Measurements from ENCODE around the gene RAD17.
A peak's percentile ranks its signal among the peaks of the same experiment; 100 is the strongest.

The RAD17 gene

GRCh38 chr5:69364414-69364813, 5.2 kb upstream of the RAD17 start:
- H3K4me3 ChIP-seq (ENCODE audit: low read length) = no peak overlapping the region
- no peak for TF ChIP-seq ZNF274 (IDR thresholded peaks at IDR 0.05; ENCODE audit: low read depth, low read length)

DNA sequence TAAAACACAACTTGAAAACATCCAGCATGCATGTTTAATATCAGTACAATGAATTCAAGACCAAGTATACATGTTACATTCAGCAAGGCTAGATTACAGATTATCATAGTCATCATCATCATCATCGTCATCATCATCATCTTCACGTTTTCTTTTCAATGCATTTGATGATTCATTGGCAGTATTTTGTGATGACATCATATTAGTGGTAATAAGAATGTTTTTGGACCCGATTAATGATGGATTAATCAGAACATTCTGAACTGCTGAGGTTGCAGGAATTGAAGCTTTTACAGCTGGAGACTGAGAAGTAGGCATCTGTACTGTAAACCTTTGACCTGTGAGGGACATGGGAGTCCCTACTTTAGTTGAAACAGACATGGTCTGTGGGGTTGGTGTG, 4.8 kb upstream of the RAD17 start:
- H3K4me3 ChIP-seq (ENCODE audit: low read length) = no peak overlapping the region

GRCh38 chr5:69367697-69368279, 1.8 kb upstream of the RAD17 start:
- H3K4me3 ChIP-seq (ENCODE audit: low read length) = peak overlapping the region; percentile 3
- no peak for TF ChIP-seq ZNF274 (IDR thresholded peaks at IDR 0.05; ENCODE audit: low read depth, low read length)

More for the DNA sequence above, 4.8 kb upstream of the RAD17 start:
- no peak for TF ChIP-seq ZNF274 (IDR thresholded peaks at IDR 0.05; ENCODE audit: low read depth, low read length)

GRCh38 chr5:69368458-69369339, 919 bp upstream of the RAD17 start:
- TF ChIP-seq ZNF274 (IDR thresholded peaks at IDR 0.05; ENCODE audit: low read depth, low read length) = no peak

DNA sequence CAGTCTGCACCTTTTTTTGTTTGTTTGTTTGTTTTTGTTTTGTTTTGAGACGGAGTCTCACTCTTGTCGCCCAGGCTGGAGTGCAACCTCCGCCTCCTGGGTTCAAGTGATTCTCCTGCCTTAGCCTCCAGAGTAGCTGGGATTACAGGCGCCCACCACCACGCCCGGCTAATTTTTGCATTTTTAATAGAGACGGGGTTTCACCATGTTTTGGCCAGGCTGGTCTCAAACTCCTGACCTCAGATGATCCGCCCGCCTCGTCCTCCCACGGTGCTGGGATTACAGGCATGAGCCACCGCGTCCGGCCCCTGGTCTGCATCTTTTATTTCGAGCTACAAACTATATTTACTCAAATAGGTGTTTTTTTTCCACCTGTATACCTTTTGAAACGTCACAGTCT, 717 bp downstream of the RAD17 start:
- H3K4me3 ChIP-seq (ENCODE audit: low read length) = peak overlapping the region; percentile 95

More at GRCh38 chr5:69368458-69369339, 919 bp upstream of the RAD17 start:
- H3K4me3 ChIP-seq (ENCODE audit: low read length) = peak overlapping the region; percentile 95

- H3K4me3 ChIP-seq (ENCODE audit: low read length) = no peak overlapping the region; the same call in 1 of the 2 replicates
- no peak for TF ChIP-seq ZNF274 (IDR thresholded peaks at IDR 0.05; ENCODE audit: low read depth, low read length)
Observed at GRCh38 chr5:69372394-69372793, 2.8 kb downstream of the RAD17 start.

DNA sequence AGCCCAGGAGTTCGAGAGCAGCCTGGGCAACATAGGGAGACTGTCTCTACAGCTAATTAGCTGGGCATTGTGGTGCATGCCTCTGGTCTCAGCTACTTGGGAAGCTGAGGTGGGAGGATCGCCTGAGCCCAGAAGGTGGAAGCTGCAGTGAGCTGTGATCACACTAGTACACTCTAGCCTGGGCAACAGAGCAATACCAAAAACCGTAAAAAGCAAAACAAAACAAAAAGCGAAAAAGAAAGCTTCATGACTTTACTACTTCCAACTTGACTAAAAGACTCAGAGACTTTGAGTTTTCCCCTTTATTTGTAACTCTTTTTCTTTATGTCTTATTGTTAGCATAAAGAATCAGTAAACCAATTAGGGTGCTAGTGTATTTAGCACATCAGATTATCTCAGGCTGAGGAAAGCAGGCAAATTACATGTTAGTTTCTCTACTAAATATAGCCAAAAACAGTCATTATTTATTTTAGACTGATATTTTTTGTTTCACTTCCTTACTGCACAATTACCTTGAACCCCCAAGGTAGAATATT, 5.4 kb downstream of the RAD17 start:
- peak overlapping the region; percentile 47; the same call in 1 of the 2 replicates for H3K4me3 ChIP-seq (ENCODE audit: low read length)
- TF ChIP-seq ZNF274 (IDR thresholded peaks at IDR 0.05; ENCODE audit: low read depth, low read length) = no peak

DNA sequence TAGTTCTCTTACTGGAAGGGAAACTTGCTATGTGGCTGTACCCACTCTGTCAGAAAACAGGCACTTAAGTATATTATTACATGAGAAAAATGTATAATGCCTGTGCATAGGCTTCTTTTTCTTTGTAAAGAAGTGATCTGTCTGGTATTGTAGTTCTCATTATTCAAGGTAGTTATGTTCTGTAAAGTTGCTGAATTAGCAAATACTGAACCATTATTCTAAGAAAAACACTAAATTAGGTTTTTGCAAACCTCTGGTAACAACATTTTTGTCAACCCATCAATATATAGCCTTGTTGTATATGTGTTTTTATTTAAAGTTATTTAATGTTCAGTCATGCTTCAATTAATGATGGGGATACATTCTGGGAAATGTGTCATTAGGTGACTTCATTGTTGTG, 8.8 kb downstream of the RAD17 start:
- TF ChIP-seq ZNF274 (IDR thresholded peaks at IDR 0.05; ENCODE audit: low read depth, low read length) = no peak
- no peak overlapping the region for H3K4me3 ChIP-seq (ENCODE audit: low read length)

DNA sequence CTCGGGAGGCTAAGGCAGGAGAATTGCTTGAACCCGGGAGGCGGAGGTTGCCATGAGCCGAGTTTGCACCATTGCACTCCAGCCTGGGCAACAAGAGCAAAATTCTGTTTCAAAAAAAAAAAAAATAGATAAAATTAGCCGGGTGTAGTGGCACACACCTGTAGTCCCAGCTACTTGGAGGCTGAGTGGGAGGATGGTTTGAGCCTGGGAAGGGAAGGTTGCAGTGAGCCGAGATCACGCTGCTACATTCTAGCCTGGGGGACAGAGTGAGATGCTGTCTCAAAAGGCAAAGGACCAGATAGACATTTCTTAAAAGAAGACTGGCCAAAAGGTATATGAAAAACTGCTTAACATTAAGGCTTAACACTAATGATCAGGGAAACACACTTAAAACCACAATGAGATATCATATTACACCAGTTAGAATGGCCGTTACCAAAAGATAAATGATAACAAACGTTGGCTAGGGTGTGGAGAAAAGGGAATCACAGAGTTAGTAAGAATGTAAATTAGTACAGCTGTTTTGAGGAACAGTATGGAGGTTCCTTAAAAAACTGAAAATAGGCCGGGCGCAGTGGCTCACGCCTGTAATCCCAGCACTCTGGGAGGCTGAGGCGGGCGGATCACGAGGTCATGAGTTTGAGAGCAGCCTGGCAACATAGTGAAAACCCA, 35.2 kb downstream of the RAD17 start:
- H3K4me3 ChIP-seq (ENCODE audit: low read length) = no peak overlapping the region
- TF ChIP-seq ZNF274 (IDR thresholded peaks at IDR 0.05; ENCODE audit: low read depth, low read length) = no peak

- H3K4me3 ChIP-seq (ENCODE audit: low read length) = peak within 1 kb of the TSS; percentile 51
- TF ChIP-seq ZNF274 (IDR thresholded peaks at IDR 0.05; ENCODE audit: low read depth, low read length) = no peak
Observed at GRCh38 chr5:69414885-69415583, 45.4 kb downstream of the RAD17 start, which contains the start of gene MARVELD2. MARVELD2 (plus strand) TSS chr5:69415116; CDS start chr5:69419386, 4,270 bp downstream.

DNA sequence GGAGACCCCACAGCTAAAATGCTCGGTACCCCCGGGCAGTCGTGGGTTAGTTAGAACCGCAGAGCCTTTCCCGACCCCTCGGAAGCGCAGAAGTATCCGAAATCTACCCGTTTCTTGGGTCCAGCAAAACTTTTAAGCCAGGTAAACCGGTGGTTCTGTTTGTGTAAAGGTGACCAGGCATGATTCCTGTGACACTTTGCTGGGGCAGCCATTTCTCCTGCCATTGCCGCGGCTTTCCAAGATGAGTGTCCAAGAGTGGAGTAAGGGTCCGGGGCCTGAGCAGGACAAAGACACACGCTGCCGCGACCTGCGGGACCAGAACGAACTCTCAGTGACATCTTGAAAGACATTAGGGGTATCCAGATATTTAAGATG, 46.0 kb downstream of the RAD17 start:
- H3K4me3 ChIP-seq (ENCODE audit: low read length) = peak overlapping the region; percentile 51
- no peak for TF ChIP-seq ZNF274 (IDR thresholded peaks at IDR 0.05; ENCODE audit: low read depth, low read length)

DNA sequence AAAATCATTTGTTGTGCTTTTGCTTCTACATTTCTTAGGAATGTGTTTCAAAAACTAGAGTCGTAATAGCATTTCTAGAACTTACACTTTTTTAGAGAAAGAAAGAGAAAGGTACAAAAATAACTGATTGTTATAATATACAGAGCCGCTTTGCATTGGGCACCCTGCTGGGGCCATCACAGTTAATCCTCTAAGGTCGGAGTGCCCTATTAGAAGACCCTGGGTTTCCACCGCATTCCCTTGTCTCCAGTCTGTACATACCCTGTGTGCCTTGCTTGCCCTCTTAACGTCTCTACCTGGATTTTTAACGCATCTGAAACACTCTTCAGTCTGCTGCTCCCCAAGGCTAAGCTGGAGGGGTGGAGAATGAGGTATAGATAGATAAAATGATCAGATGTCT, 46.6 kb downstream of the RAD17 start:
- TF ChIP-seq ZNF274 (IDR thresholded peaks at IDR 0.05; ENCODE audit: low read depth, low read length) = no peak
- H3K4me3 ChIP-seq (ENCODE audit: low read length) = no peak overlapping the region; the same call in 1 of the 2 replicates

DNA sequence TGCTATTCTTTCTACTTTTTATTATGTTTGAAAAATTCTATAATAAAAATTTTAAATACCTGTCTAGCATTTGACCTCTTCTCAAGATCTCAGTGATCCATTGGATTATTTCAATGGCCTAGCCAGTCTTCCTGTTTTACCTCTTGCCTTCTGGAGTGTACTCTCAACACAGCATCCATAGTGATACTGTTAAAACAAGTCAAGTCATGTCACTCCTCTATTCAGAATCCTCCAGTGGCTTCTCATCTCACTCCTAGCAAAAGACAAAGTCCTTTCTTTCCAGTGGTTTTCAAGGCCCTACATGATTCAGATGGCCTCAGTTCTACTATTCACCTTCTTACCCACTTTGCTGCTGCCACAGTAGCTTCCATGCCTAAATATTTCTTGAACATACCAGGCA, 47.1 kb downstream of the RAD17 start:
- no peak for TF ChIP-seq ZNF274 (IDR thresholded peaks at IDR 0.05; ENCODE audit: low read depth, low read length)
- no peak overlapping the region for H3K4me3 ChIP-seq (ENCODE audit: low read length)

- no peak for TF ChIP-seq ZNF274 (IDR thresholded peaks at IDR 0.05; ENCODE audit: low read depth, low read length)
- no peak overlapping the region for H3K4me3 ChIP-seq (ENCODE audit: low read length)
Observed at GRCh38 chr5:69418554-69418953, 48.9 kb downstream of the RAD17 start.
